ENCODE data around the gene NUDT8. TPM values are rescaled to one million over a fixed set of nuclear protein-coding genes. Genes with fewer than 3 reads are reported as not detected.

NUDT8 gene
- polyA plus RNA-seq, 1 donor (not counting 4 experiments of a cell fraction or from before 2014, with no cell fraction given): 1.1 TPM

DNA sequence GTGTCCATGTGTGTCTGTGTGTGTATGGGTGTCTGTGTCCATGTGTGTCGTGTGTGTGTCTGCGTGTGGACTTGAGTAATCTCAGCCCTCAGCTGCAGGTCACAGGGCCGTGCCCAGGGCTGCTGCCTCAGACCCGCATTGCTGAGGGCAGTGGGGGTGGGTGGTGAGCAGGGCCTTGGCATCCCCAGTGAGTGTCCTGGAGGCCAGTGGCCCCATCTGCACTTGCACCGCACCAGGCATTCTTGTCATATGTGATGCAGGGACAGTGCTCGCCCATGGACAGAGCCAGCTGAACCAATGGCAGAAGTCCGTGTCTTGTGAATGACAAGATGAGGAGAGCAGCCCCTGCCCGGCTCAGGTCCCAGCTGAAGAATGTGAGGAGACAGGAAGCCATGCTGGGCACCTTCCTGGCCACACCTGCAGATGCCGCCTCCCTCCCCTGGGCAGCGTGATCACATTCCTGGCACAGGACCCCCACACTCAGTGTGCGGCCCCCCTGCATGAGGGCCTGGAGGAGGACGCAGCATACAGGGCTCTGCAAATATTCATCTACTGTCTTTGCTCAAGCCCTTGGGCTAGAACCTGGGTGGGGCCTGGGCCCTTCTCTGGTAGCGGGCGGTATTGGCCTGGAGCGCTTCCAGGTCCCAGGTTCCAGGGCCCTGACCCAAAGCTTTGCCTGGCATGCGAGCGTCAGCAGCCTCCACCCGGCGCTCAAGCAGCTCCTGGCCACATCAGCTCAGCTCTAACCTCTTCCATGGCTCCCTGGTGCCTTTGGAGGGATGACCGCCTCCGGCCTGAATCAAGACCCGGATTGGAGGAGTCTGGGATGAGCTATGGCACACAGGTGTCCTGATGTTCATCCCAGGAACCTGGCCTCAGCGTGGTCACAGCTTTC lies 40.8 kb upstream of the NUDT8 start:
- no peak overlapping the region for H3K9ac ChIP-seq (ENCODE audit: control insufficient read depth, extremely low read depth, insufficient read depth, low read length)
- H3K4me1 ChIP-seq (ENCODE audit: control insufficient read depth, extremely low read depth, insufficient read depth, low read length): peaks cover 16% of the 10 kb centered on the region
- no peak overlapping the region for H3K27ac ChIP-seq (ENCODE audit: control insufficient read depth, insufficient read depth, low read length)
- no peak overlapping the region for H3K4me2 ChIP-seq (ENCODE audit: control insufficient read depth, extremely low read depth, insufficient read depth, low read depth, low read length)
- no peak for TF ChIP-seq EZH2 (IDR thresholded peaks at IDR 0.05; ENCODE audit: low read length)
- TF ChIP-seq CTCF (optimal IDR thresholded peaks at IDR 0.05 in 1 of 3, IDR thresholded peaks at IDR 0.05 in 1 of 3, conservative IDR thresholded peaks at IDR 0.05 in 1 of 3; ENCODE audit: extremely low read depth in 1 of 3, insufficient read depth in 2 of 3, low read length in 3 of 3): no peak
- no peaks in the 10 kb centered on the region for H4K20me1 ChIP-seq (ENCODE audit: control insufficient read depth, extremely low read depth, insufficient read depth, low read length)
- no peaks in the 10 kb centered on the region for H3K27me3 ChIP-seq (ENCODE audit: control insufficient read depth, extremely low read depth, insufficient read depth, low read length)
- no peaks in the 10 kb centered on the region for H3K36me3 ChIP-seq (ENCODE audit: control insufficient read depth in 2 of 2, extremely low read depth in 1 of 2, insufficient read depth in 2 of 2, low read length in 2 of 2)
- H3K79me2 ChIP-seq (ENCODE audit: control insufficient read depth, insufficient read depth, low read length): no peaks in the 10 kb centered on the region
- dilution Hi-C loops (cut with MboI; ENCODE audit: extremely low pct_ligation_motif_present, low sequenced_read_pairs): no loop called here
- H3K9me1 ChIP-seq (ENCODE audit: control insufficient read depth, extremely low read depth, insufficient read depth, low read length): no peaks in the 10 kb centered on the region
- H3K9me3 ChIP-seq (ENCODE audit: control insufficient read depth, low read depth, low read length): no peaks in the 10 kb centered on the region
- DNase-seq (ENCODE audit: low read depth, low spot score) (no peak), FAIRE-seq (no peak)
- no peak overlapping the region for H2AFZ ChIP-seq (ENCODE audit: control insufficient read depth, low read length)
- H3K4me3 ChIP-seq (ENCODE audit: control insufficient read depth in 2 of 3, extremely low read depth in 1 of 3, insufficient read depth in 2 of 3, low read depth in 1 of 3, low read length in 3 of 3): no peak overlapping the region

DNA sequence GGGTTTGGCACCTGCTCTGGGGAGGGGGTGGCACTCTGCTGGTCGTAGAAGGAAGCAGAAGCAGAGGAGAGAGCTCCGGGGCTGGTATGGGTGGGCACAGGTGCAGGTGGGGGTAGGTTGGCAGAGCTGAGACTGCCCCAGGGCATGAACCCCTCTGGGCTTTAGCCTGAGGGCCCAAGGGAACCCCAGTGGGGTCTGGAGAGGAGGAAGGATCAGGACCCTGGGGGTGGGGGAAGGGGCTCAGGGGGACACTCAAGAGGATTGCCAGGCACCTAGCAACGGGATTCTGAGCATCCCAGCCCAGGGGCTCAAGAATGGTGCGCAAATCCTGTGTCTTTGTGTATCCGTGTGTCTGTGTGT lies 38.4 kb upstream of the NUDT8 start:
- dilution Hi-C loops (cut with MboI; ENCODE audit: extremely low pct_ligation_motif_present, low sequenced_read_pairs): no loop called here
- TF ChIP-seq CTCF (optimal IDR thresholded peaks at IDR 0.05 in 1 of 3, IDR thresholded peaks at IDR 0.05 in 1 of 3, conservative IDR thresholded peaks at IDR 0.05 in 1 of 3; ENCODE audit: extremely low read depth in 1 of 3, insufficient read depth in 2 of 3, low read length in 3 of 3) (no peak), EZH2 (IDR thresholded peaks at IDR 0.05; ENCODE audit: low read length) (no peak)
- Histone ChIP-seq H3K27ac (ENCODE audit: control insufficient read depth, insufficient read depth, low read length) (no peak overlapping the region), H4K20me1 (ENCODE audit: control insufficient read depth, extremely low read depth, insufficient read depth, low read length) (no peaks in the 10 kb centered on the region), H3K4me1 (ENCODE audit: control insufficient read depth, extremely low read depth, insufficient read depth, low read length) (no peaks in the 10 kb centered on the region), H2AFZ (ENCODE audit: control insufficient read depth, low read length) (no peak overlapping the region), H3K79me2 (ENCODE audit: control insufficient read depth, insufficient read depth, low read length) (no peaks in the 10 kb centered on the region), H3K9ac (ENCODE audit: control insufficient read depth, extremely low read depth, insufficient read depth, low read length) (no peak overlapping the region), H3K9me1 (ENCODE audit: control insufficient read depth, extremely low read depth, insufficient read depth, low read length) (no peaks in the 10 kb centered on the region), H3K4me2 (ENCODE audit: control insufficient read depth, extremely low read depth, insufficient read depth, low read depth, low read length) (no peak overlapping the region), H3K4me3 (ENCODE audit: control insufficient read depth in 2 of 3, extremely low read depth in 1 of 3, insufficient read depth in 2 of 3, low read depth in 1 of 3, low read length in 3 of 3) (no peak overlapping the region), H3K9me3 (ENCODE audit: control insufficient read depth, low read depth, low read length) (no peaks in the 10 kb centered on the region), H3K27me3 (ENCODE audit: control insufficient read depth, extremely low read depth, insufficient read depth, low read length) (no peaks in the 10 kb centered on the region), H3K36me3 (ENCODE audit: control insufficient read depth in 2 of 2, extremely low read depth in 1 of 2, insufficient read depth in 2 of 2, low read length in 2 of 2) (no peaks in the 10 kb centered on the region)
- DNase-seq (ENCODE audit: low read depth, low spot score): no peak
- FAIRE-seq: no peak
